Stimulated activated CD4-positive, alpha-beta T cell treated with anti-CD3 and anti-CD28 coated beads, Interleukin-15, amount 100 ng/mL, for 48 hours (primary cell): ENCODE measurements around the gene CES3.
"Not testable (repeated sequence)": the region's sequence is repeated elsewhere in the genome, so short reads cannot be mapped to it uniquely, and the experiment has no call there.

Experiments
- DNase-seq, 2 donors: peaks; one replicate each; pipeline ENCODE4 v3.0.0-alpha.2; 2020; ENCODE audit warnings: low read depth in 2 of 2

The CES3 gene

GRCh38 chr16:66970775-66971720, 10.0 kb downstream of the CES3 start:
- no peak for DNase-seq

DNA sequence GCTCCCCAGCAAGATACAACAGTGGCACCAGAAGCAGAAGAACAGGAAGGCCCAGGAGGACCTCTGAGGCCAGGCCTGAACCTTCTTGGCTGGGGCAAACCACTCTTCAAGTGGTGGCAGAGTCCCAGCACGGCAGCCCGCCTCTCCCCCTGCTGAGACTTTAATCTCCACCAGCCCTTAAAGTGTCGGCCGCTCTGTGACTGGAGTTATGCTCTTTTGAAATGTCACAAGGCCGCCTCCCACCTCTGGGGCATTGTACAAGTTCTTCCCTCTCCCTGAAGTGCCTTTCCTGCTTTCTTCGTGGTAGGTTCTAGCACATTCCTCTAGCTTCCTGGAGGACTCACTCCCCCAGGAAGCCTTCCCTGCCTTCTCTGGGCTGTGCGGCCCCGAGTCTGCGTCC, 11.9 kb downstream of the CES3 start:
- no peak for DNase-seq

- no peak for DNase-seq
Observed at GRCh38 chr16:66973716-66974115, 12.7 kb downstream of the CES3 start.

GRCh38 chr16:66974156-66974931, 13.3 kb downstream of the CES3 start:
- not testable (repeated sequence) for DNase-seq

DNA sequence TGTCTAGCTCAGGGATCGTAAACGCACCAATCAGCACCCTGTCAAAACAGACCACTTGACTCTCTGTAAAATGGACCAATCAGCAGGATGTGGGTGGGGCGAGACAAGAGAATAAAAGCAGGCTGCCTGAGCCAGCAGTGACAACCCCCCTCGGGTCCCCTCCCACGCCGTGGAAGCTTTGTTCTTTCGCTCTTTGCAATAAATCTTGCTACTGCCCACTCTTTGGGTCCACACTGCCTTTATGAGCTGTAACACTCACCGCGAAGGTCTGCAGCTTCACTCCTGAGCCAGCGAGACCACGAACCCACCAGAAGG, 13.8 kb downstream of the CES3 start:
- DNase-seq: peak; percentile 45 to 70

GRCh38 chr16:66975302-66975893, 14.3 kb downstream of the CES3 start:
- DNase-seq: no peak

DNA sequence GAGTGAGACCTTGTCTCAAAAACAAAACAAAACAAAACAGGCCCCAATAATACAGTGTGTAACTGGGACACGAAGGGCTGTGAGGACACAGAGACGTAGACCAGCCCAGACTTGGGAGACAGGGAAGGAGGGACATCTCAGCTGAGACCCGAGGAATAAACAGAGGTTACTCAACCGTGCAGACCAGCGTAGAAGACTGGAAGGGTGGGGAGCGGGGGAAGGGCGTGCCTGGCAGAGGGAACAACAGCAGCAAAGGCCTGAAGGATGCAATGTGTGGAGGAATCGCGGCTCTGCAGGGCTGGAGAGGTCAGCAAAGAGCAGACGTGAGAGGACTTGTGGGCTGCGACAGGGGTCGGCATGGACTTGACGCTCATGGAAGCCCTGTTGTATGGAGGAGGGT, 15.7 kb downstream of the CES3 start:
- DNase-seq: no peak

- DNase-seq: peak; percentile 85 to 88
Observed at GRCh38 chr16:66977341-66978113, 16.5 kb downstream of the CES3 start.

DNA sequence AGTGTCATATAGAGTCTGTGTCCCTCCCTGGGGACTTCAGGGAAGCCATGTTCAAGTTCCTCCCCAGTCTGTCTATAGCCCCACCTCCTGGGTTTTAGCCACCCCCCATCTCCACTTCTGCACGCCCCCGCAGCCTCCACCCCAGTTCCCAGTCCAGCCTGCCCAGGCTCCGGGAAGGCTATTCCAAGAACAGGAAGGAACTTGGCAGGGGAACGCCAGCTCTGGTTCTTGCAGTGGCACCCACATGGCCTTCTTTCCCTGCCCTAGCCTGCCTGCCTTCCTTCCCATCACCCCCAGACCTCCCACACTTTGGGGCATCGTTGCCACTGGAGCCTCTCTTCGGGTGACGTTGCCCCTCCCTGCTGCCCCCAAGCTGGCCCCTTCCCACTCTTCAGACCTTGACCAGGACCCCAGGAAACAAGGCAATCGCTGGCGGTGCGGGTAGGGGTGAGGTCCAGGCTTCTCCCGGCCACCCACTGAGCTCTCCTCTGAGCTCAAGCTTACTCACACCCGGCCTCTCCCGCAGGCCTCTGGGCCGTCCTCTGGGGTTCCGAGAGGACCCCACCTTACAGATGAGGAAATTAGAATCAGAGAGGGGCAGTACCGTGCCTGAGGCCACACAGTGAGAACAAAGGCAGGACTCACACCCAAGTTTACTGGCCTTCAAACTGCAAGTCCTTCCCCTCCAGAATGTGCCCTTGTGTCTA, 18.1 kb downstream of the CES3 start:
- no peak for DNase-seq

- DNase-seq: no peak
Observed at GRCh38 chr16:66983033-66983432, 22.0 kb downstream of the CES3 start.

GRCh38 chr16:66984892-66985311, 23.8 kb downstream of the CES3 start:
- peak; percentile 67 to 69 for DNase-seq

DNA sequence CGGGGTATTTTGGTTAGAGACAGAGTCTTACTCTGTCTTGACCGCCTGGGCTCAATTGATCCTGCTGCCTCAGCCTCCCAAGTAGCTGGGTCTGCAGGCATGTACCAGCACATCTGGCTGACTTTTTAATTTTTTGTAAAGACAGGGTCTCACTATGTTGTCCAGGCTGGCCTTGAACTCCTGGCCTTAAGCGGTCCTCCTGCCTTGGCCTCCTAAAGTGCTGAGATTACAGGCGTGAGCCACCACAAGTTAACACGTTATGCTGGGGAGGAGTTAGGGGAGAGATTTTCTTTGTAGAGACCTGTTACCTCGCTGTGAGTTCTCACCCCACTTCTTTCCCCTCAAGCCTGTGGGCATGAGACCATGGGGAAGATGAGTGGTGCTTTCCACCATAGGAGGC, 25.5 kb downstream of the CES3 start:
- DNase-seq: no peak

GRCh38 chr16:66988197-66988788, 27.2 kb downstream of the CES3 start, which contains the start of gene CES4A:
CES4A (plus strand) TSS chr16:66988589; CDS start chr16:66988773, 184 bp downstream.
- no peak for DNase-seq

GRCh38 chr16:66991545-66992077, 30.5 kb downstream of the CES3 start:
- DNase-seq: no peak

DNA sequence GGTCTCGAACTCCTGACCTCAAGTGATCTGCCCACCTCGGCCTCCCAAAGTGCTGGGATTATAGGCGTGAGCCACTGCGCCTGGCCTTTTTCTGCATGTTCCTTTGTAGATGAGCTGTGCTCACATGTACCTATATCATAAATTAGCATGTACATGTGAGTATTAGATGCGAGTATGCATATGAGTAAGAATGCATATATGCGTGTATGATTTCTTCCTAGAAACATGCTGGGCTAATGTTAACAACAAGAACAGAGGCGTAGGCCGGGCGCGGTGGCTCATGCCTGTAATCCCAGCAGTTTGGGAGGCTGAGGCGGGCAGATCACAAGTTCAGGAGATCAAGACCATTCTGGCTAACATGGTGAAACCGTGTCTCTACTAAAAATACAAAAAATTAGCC, 32.5 kb downstream of the CES3 start:
- not testable (repeated sequence) for DNase-seq

- no peak for DNase-seq
Observed at GRCh38 chr16:66996324-66996982, 35.4 kb downstream of the CES3 start.

DNA sequence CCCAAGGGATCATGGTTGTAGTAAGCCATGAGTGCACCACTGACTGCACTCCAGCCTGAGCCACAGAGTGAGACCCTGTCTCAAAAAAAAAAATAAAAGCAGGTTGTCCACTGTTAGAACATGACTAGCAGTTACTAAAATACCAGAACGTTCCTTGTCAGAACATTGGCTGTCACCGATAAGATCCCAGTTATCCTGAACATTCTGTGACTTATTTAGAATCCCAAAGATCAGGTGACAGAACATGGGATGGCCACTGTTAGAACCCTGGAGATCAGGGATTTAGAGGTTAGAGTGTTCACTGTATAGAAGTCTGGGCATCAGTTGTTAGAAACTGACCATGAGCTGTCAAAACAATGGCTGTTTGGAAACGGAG, 35.9 kb downstream of the CES3 start:
- DNase-seq: no peak

GRCh38 chr16:67000384-67001351, 39.6 kb downstream of the CES3 start:
- peak in 1 of 2 donors; percentile 45 for DNase-seq

DNA sequence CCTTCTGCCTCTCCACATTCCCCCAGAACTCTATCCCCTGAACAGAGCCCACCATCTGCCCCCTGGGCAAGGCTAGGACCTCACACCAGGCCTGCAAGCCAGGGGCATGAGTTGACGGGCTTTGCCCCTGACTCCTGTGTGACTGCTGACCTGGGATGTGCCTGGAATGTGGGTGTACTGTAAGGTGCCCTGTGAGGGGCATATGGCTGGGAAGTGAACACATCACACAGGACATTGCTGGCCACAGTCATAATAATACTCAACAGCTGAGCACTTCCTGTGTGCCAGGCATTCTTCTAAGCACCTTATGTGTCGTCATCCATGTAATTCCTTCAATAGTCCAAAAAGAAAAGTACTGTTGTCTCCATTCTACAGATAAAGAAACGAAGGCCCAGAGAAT, 40.7 kb downstream of the CES3 start:
- DNase-seq: no peak
